GM18498 (cell line): ENCODE measurements around the gene PLK5.
"Not testable (repeated sequence)": the region's sequence is repeated elsewhere in the genome, so short reads cannot be mapped to it uniquely, and the experiment has no call there.

Experiments used
- ATAC-seq: cut with Tn5 transposase; IDR thresholded peaks from one replicate; pipeline ENCODE4 v1.9.1; 2021; ENCODE audit warnings: mild to moderate bottlenecking, moderate library complexity; ENCODE audit not compliant: unreplicated experiment

PLK5 gene

DNA sequence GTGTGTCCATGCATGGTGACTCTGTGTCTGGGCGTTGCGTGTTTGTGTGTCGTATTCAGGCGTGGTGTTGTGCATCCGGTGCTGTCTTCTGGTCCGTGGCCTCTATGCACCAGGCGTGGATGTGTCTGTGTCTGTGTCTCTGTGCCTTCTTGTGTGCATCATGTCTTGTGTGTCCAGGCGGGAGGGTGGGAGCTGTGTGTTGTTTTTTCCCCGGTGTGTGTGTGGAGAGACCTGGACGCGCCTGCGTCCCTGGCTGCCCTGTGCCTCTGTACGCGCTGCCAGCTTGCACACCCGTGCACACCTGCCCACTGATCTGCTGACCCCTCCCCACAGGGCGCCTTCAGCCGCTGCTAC lies 1.1 kb downstream of the PLK5 start:
- no peak for ATAC-seq

DNA sequence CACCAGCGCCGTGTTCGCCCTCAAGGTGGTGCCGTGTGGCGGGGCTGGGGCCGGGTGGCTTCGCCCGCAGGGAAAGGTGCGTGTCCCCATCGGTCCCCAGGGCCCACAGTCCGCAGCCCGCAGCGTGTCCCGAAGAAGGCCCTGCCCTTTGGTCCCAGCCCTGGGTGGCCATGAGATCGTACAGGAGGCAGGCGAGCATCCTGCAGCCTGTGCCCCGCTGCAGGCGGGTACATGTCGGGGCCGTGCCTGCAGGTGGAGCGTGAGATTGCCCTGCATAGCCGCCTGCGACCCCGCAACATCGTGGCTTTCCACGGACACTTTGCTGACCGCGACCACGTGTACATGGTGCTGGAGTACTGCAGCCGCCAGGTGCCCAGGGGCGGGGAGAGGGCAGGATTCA lies 1.5 kb downstream of the PLK5 start:
- ATAC-seq: no peak

DNA sequence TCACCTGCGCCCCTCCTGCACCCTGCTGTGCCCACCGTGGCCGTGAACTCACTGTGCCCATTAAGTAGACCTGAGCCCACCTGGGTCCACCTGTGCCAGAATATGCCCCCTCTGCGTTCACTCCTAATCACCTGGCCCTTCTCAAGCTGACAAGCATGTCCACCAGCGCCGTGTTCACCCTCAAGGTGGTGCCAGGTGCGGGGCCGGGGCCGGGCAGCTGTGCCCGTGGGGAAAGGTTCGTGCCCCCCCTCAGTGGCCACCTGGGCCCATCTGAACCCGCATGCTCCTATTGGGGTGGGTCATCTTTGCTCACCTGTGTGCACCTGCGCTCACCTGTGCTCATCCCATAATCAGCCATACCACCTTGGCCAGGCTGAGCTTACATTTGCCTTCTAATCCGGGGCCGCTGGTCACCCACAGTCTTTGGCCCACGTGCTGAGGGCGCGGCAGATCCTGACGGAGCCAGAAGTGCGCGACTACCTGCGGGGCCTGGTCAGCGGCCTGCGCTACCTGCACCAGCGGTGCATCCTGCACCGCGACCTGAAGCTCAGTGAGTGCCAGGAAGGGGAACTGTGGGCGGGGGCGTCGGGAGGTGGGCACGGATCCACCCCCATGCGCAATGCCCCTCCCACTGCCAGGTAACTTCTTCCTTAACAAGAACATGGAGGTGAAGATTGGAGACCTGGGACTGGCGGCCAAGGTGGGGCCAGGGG lies 2.3 kb downstream of the PLK5 start:
- ATAC-seq: no peak

DNA sequence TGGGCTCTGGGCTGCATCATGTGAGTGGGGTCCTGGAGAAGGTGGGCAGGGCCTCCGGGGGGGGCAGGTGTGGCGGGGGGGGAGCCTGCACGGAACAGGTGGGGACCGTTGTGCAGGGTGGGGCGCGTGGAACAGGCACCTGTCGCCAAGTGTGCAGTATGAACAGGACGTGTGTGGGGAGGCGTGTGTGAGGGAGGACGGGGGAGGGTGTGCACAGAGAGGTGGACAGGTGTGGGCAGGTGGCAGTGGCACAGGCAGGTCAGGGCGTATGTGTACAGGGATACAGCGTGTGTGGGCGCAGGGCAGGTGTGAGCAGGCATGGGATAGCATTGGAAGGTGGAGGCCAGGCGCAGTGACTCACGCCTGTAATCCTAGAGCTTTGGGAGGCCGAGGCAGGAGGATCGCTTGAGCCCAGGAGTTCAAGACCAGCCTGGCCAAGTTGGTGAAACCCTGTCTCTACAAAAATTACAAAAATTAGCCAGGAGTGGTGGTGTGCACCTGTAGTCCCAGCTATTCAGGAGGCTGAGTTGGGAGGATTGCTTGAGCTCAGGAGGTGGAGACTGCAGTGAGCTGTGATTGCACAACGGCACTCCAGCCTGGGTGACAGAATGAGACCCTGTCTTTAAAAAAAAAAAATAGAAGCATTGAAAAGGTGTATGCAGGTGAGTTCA lies 3.2 kb downstream of the PLK5 start:
- ATAC-seq: no peak

DNA sequence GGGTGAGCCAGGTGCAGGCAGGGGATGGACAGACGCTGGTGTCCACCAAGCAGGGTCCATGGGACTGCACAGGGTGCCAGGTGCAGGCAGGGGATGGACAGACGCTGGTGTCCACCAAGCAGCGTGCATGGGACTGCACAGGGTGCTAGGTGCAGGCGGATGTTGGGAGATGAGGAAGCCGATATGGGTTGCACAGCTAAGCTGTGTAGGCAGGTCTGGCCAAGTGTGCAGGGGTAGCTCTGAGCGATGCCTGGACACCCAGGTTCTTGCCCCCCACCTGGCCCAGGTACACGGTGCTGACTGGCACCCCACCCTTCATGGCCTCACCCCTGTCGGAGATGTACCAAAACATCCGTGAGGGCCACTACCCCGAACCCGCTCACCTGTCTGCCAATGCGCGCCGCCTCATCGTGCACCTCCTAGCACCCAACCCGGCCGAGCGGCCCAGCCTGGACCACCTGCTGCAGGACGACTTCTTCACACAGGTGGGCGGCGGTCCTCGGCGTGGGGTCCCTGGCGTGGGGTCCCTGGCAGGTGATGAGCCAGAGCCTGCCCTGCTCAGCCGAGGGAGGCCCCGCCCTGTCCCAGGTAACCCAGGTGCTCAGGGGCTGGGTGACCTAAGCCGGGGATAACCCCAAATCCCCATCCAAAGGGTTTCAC lies 3.9 kb downstream of the PLK5 start:
- ATAC-seq: no peak

DNA sequence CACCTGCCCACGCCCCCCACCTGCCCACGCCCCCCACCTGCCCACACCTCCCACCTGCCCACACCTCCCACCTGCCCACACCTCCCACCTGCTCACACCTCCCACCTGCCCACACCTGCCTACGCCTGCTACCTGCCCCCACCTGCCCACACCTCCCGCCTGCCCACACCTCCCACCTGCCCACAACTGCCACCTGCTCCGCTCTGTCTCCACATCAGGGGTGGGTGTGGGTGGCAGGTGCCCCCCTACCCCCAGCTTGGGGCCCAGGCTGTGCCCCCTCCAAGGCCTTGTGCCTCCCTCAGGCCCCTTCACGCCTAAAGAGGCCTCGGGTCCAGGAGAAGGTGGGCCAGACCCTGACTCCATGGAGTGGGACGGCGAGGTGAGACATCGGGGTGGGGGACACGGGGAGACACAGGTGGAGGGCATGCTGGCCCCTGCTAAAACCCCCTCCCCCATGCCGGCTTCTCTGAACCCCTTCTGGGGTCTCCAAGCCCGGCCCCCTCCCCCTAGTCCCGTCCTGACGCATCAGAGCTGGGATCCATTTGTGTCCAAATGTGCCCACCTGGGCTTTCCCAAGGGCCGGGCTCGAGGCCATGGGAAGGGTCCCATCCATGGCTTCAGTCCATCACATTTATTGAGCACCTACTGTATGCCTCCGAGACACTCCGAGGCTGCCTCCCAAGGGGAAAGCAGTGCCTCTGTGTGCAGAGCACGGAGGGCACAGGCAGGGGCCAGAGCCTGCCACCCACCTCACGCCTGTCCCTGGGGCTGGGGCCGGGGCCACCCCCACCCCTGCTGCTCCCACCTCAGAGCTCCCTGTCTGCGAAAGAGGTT lies 4.9 kb downstream of the PLK5 start:
- no peak for ATAC-seq

DNA sequence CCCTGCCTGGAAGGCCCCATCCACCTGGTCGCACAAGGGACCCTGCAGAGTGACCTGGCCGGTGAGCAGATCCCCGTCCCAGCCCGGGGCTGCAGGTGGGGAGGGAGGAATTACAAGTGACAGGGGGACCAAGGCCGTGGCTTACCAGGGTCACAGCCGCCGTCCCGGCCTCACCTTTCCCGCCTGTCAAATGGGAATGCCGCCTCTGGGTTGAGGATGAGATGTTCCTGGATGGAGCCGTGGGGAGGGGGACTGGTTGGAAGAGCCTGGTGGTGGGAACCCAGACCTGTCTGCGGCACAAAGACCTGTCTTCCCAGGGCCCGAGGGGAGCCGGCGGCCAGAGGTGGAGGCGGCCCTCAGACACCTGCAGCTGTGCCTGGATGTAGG lies 5.5 kb downstream of the PLK5 start:
- no peak for ATAC-seq

DNA sequence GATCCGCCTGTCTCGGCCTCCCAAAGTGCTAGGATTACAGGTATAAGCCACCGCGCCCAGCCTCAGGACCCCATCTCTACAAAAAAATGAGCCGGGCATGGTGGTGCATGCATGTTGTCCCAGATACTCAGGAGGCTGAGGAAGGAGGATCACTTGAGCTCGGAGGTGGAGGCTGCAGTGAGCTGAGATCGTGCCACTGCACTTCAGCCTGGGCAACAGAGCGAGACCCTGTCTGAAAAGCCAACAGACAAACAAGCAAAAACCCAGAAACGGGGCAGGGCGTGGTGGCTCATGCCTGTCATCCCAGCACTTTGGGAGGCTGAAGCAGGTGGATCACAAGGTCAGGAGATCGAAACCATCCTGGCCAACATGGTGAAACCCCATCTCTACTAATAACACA lies 7.0 kb downstream of the PLK5 start:
- not testable (repeated sequence) for ATAC-seq

DNA sequence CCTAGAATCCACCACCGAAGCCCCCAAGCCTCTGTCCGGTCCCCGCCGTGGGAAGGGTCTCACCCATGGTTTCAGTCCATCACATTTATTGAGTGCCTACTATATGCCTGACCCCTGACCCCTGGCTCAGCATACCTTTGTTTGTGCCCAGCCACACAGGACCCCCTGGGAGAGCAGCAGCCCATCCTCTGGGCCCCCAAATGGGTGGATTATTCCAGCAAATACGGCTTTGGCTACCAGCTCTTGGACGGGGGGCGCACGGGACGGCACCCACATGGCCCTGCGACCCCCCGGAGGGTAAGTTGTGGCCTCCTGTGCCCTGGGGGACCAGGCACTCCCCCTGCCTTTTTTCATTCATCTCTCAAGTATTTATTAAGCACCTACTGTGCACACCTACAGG lies 7.7 kb downstream of the PLK5 start:
- ATAC-seq: no peak

DNA sequence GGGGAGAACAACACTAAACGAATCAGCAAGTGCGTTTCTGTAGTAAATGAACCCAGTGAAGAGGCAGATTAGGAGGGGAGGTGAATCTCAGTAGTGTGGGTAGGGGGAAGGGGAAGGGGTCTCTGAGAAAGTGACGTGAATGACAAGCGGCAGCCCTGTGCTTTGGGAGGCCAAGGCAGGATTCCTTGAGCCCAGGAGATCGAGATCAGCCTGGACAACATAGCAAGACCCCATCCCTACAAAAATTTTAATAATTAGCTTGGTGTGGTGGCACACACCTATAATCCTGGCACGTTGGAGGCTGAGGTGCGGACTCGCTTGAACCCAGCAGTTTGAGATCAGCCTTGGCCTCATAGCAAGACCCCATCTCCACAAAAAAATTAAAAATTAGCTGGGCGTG lies 8.1 kb downstream of the PLK5 start:
- ATAC-seq: no peak

DNA sequence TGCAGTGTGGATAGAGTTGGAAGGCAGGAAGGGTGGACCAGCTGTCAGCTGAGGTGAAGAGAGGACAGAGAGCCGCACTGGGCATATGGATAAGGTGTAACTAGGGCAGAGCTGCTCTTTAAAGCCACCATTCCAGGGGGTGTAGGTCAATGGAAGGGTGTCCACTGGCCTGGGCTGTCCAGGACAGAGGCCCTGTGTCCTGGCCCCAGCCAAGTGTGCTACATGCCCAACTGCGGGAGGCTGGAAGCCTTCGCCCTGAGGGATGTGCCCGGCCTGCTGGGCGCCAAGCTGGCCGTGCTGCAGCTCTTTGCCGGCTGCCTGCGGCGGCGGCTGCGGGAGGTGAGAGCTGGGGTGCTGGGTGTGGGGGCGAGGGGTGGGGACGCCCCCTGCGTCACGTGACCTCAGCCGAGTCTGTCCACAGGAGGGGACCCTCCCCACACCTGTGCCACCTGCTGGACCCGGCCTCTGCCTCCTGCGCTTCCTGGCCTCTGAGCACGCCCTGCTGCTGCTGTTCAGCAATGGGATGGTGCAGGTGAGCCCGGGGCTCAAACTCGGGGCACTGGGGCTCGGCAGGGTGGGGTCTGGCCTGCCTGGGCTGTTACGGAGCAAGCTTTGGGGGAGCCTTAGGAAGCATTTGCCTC lies 9.8 kb downstream of the PLK5 start:
- no peak for ATAC-seq

DNA sequence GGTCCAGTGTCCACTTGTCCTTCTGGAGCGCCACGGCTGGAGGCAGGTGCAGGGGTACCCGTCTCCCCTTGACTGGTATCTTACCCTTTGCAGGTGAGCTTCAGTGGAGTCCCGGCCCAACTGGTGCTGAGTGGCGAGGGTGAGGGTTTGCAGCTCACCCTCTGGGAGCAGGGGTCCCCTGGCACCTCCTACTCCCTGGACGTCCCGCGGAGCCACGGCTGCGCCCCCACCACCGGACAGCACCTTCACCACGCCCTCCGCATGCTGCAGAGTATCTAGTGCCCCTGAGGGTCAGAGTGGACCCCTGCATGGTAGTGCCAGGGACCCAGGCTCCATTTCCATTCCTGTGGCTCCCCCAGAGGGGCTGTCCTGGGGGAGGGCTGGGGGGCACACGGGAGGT lies 11.1 kb downstream of the PLK5 start:
- no peak for ATAC-seq

DNA sequence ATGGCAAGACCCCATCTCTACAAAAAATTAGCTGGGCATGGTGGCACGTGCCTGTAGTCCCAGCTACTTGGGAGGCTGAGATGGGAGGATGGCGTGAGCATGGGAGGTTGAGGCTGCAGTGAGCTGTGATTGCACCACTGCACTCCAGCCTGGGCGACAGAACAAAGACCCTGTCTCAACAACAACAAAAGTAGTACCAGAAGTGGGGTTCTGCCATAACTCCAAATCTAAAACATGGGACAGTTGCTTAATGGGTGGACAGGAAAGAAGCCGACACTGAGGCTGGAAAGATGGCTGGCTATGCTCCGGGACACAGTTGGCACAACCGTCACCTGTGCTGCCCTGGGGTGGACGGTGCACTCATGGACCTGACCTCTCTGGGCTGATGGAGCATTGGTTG lies 11.8 kb downstream of the PLK5 start:
- not testable (repeated sequence) for ATAC-seq

DNA sequence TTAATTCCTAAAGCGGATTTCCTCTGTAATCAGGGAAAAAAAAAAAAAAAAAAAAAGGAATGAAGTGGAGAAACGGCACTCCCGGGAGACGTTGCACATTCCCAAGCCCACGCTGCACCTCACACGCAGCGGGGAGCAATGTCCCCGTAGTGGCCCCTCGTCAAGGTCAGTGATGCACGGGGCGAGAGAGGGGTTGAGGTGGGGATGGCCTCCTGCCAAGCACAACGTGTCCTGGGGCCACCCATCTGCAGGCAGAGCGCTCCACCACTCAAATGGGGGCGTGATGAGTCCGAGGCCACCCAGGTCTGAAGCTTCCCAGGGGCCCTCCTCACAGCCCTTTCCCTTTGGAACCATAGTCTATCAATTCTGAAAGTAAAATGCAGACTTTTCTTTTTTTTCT lies 15.1 kb downstream of the PLK5 start:
- ATAC-seq: no peak

DNA sequence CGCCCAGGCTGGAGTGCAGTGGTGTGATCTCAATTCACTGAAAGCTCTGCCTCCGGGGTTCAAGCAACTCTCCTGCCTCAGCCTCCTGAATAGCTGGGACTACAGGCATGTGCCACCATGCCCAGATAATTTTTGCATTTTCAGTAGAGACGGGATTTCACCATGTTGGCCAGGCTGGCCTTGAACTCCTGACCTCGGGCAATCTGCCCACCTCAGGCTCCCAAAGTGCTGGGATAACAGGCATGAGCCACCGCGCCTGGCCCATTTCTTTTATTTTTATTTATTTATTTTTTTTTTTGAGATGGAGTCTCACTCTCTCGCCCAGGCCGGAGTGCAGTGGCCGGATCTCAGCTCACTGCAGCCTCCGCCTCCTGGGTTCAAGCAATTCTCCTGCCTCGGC lies 15.9 kb downstream of the PLK5 start:
- not testable (repeated sequence) for ATAC-seq

DNA sequence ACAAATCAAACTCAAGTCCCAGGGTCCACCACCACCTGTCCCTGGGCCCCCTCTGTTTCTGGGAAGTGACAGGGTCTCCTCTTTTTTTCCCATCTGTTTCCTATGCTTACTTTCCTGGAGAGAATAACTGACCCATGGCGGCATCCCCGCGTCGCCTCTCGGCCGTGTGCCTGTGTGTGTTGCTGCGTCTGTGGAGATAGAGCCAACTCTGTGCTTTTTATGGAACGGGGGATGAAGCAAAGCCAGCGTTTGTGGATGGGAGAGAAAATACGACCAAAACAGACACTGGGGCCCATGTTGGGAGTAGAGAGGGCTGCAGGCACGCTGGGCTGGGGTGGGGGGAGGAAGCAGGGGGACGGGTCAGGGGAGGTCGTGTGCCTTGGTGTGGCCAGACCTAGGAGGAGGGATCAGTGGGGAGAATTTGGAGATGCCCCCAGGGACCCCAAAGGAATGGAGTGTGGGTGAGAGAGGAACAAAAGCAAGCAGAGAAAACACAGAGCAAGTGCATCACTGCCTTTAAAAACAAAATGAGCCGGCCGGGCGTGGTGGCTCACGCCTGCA lies 16.6 kb downstream of the PLK5 start:
- ATAC-seq: no peak

DNA sequence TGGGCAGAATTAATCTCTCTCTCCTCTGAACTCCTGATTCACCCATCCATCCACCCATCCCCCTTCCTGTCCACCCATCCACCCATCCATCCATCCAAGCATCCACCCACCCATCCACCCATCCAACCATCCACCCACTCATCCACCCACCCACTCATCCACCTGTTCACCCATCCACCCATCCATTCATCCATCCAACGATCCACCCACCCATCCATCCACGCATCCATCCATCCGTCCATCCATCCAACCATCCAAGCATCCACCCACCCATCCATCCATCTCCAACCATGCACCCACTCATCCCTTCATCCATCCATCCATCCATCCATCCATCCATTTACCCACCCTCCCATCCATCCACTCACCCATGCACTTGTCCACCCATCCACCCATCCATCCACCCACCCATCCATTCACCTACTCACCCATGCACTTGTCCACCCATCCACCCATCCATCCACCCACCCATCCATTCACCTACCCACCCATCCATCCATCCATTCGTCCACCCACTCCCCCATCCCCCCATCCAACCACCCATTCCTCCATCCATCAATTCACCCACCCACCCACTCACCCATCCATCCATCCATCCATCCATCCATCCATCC lies 25.6 kb downstream of the PLK5 start:
- ATAC-seq: no peak

DNA sequence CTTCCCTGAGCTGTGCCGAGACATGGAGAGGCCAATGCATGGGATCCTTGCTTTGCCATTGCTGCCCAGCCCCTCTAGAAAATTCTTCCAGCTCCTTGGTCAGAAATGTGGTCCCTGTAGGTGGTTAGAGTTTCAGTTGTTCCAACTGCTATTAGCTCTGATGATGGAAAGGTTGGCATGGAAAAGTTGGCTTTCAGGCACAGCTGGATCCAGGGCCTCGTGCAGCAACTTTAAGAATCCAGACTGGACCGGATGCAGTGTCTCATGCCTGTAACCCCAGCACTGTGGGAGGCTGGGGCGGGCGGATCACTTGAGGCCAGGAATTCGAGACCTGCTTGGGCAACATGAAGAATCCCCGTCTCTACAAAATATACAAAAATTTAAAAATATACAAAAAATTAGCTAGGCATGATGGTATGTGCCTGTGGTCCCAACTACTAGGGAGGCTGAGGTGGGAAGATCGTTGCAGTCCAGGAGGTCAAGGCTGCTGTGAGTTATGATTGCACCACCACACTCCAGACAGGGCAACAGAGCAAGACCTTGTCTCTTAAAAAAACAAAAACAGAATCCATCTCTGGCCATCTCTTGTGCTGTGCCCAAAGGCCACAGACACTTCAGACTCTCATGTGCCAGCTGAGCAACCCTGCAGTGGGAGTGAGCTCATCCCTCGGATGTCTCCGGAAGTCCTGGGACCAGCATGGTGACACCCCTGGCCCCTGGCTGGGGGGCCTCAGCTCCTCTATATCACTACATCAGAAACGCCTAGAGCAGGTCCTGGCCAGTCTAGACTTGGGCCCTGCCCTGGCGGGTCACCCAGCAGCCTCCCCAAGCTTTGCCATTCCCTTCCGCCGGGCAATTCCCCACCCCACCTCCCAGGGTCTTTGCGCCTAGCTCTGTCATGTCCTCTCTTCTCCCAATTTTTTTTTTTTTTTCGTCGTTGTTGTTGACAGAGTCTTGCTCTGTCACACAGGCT lies 27.5 kb downstream of the PLK5 start:
- no peak for ATAC-seq

DNA sequence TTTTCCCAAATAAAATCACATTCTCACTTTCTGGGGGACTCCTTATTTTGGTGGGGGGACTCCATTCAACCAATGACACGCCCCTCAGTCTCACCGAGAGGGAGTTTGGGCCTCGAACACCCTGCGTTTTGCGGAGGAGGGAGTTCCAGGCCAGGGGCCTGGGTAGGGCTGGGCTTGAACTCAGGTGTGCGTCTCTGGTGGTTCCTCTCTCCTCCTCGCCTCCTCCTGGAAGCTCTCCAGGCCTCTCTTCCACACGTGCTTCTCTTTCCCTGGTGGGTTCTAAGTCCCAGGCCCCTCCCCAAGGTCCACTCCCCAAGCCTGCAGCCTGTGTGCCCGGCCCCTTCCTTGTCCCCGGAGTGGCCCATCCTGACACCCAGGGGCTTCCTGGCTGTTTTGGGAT lies 29.5 kb downstream of the PLK5 start:
- ATAC-seq: no peak
